RWPE2 (cell line): ENCODE data around the gene FBXL2.
A peak's percentile ranks its signal among the peaks of the same experiment; 100 is the strongest.

ENCODE experiments used
- ATAC-seq: fragments of 200-7000 bp; cut with Tn5 transposase; 3 replicates; pipeline ENCODE4 v1.9.1; 2021; ENCODE audit warnings: low read depth
- DNase-seq: peaks from one replicate; pipeline ENCODE4 v3.0.0-alpha.2; 2020; ENCODE audit warnings: low spot score
- H3K27ac ChIP-seq: fragments of 450-650 bp; 2 replicates; pipeline ENCODE4 v1.5.1; 2017; ENCODE audit warnings: mild to moderate bottlenecking; ENCODE audit not compliant: poor library complexity, severe bottlenecking
- H3K27me3 ChIP-seq: fragments of 250-450 bp; sonication (Bioruptor Pico); 2 replicates; pipeline ENCODE4 v1.5.1; 2021; ENCODE audit warnings: mild to moderate bottlenecking, moderate library complexity; ENCODE audit not compliant: insufficient read depth, poor library complexity, severe bottlenecking
- H3K36me3 ChIP-seq: fragments of 250-450 bp; sonication (Bioruptor Pico); 2 replicates; pipeline ENCODE4 v1.5.1; 2020; ENCODE audit warnings: low read depth, mild to moderate bottlenecking, moderate library complexity
- H3K4me1 ChIP-seq: fragments of 250-450 bp; sonication (Bioruptor Pico); 2 replicates; pipeline ENCODE4 v1.5.1; 2021; ENCODE audit warnings: mild to moderate bottlenecking, moderate library complexity; ENCODE audit not compliant: insufficient read depth, poor library complexity, severe bottlenecking
- H3K4me3 ChIP-seq: fragments of 250-450 bp; sonication (Bioruptor Pico); 2 replicates; pipeline ENCODE4 v1.5.1; 2021; ENCODE audit warnings: mild to moderate bottlenecking, moderate library complexity; ENCODE audit not compliant: severe bottlenecking
- H3K9me3 ChIP-seq: fragments of 250-450 bp; sonication (Bioruptor Pico); 2 replicates; pipeline ENCODE4 v1.5.1; 2021; ENCODE audit warnings: mild to moderate bottlenecking, moderate library complexity; ENCODE audit not compliant: severe bottlenecking
- TF ChIP-seq, protein P1 (sequence below): fragments of 450-650 bp; IDR thresholded peaks from one replicate; pipeline ENCODE4 v1.5.1; 2017; ENCODE audit warnings: mild to moderate bottlenecking, moderate library complexity; ENCODE audit not compliant: poor library complexity, severe bottlenecking

Gene FBXL2

DNA sequence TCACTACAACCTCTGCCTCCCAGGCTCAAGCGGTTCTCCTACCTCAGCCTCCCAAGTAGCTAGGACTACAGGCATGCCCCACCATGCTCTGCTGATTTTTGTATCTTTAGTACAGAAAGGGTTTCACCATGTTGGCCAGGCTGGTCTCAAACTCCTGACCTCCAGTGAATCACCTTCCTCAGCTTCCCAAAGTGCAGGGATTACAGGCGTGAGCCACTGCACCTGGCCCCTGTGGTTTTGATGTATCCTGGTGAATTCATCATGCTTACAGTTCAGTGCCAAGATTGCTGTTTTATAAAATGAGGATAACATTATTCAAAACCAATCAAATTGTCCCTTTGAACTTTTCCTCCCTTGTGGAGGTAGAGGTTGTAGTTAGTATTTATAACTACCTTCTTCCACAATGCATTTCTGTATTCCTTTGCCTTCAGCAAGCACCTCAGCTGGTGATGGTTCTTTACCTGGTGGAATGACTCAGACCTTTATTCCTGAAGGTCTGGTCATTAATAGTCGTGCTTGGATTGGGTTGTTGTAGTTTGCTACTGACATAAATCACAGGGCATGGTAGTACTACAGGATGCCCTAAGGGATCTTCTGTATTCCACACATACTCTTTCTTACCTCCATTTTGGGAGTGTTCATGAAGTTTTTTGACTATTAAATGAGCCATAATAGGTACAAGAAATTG lies 86.0 kb downstream of the FBXL2 start:
- H3K4me3 ChIP-seq: no peak overlapping the region
- peaks cover 47% of the 10 kb centered on the region for H3K4me1 ChIP-seq
- H3K27ac ChIP-seq: peak overlapping the region; percentile 97
- TF ChIP-seq, protein P1, sequence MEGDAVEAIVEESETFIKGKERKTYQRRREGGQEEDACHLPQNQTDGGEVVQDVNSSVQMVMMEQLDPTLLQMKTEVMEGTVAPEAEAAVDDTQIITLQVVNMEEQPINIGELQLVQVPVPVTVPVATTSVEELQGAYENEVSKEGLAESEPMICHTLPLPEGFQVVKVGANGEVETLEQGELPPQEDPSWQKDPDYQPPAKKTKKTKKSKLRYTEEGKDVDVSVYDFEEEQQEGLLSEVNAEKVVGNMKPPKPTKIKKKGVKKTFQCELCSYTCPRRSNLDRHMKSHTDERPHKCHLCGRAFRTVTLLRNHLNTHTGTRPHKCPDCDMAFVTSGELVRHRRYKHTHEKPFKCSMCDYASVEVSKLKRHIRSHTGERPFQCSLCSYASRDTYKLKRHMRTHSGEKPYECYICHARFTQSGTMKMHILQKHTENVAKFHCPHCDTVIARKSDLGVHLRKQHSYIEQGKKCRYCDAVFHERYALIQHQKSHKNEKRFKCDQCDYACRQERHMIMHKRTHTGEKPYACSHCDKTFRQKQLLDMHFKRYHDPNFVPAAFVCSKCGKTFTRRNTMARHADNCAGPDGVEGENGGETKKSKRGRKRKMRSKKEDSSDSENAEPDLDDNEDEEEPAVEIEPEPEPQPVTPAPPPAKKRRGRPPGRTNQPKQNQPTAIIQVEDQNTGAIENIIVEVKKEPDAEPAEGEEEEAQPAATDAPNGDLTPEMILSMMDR: no peak
- ATAC-seq (peak; percentile 54), DNase-seq (no peak)
- no peaks in the 10 kb centered on the region for H3K27me3 ChIP-seq
- H3K9me3 ChIP-seq: no peaks in the 10 kb centered on the region
- H3K36me3 ChIP-seq: peaks cover 6% of the 10 kb centered on the region; the same call in 1 of the 2 replicates

DNA sequence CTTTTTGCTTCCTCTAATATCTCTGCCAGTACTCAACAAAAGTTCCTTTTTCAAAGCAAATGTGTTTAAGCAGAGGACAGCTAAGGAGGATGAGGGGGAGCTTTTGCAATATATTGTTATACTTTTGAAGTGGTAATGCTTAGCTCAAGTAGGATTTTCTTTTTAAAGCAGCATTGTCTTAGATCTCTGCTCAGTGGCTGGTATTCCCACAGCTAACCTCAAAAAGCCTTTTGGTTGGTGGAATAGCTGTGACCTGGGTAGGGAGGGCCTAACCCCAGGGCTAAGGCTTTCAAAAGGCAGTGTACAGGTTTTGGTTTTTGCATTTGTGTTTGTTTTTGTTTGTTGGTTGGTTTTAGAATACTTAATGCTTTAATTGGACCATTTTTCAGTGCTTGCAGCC lies 86.8 kb downstream of the FBXL2 start:
- peaks cover 39% of the 10 kb centered on the region for H3K4me1 ChIP-seq
- no peak overlapping the region for H3K4me3 ChIP-seq
- peaks cover 9% of the 10 kb centered on the region; the same call in 1 of the 2 replicates for H3K36me3 ChIP-seq
- DNase-seq (no peak), ATAC-seq (no peak)
- no peaks in the 10 kb centered on the region for H3K9me3 ChIP-seq
- TF ChIP-seq, protein P1: no peak
- H3K27ac ChIP-seq: peak overlapping the region; percentile 97
- no peaks in the 10 kb centered on the region for H3K27me3 ChIP-seq

DNA sequence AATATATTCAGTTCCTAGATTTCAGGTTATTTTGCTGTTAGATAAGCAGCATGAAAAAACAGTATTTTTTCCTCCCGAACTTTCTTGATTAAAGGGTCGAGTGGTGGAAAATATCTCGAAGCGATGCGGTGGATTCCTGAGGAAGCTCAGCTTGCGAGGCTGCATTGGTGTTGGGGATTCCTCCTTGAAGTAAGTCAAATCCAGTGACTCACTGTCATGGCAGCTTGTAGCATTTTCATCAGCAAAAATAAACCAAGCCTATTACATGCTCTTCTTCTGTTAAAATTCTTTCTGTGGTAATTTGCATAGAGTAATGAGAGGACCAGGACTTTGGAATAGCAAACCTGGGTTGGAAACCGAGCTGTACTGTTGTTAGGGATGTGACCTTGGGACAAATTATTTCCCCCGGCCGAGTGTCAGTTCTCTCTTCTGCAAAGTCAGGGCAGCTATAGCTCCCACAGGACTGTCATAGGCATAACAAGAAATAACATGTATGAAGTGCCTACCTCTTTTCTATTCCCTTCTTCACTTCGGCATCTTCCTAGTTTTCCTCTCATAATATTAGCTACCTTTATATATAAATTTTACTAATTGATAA lies 87.4 kb downstream of the FBXL2 start:
- peak overlapping the region; percentile 97 for H3K27ac ChIP-seq
- ATAC-seq (no peak), DNase-seq (no peak)
- peaks cover 9% of the 10 kb centered on the region; the same call in 1 of the 2 replicates for H3K36me3 ChIP-seq
- H3K4me1 ChIP-seq: peaks cover 33% of the 10 kb centered on the region
- no peaks in the 10 kb centered on the region for H3K27me3 ChIP-seq
- H3K9me3 ChIP-seq: no peaks in the 10 kb centered on the region
- no peak overlapping the region for H3K4me3 ChIP-seq
- TF ChIP-seq, protein P1: no peak

DNA sequence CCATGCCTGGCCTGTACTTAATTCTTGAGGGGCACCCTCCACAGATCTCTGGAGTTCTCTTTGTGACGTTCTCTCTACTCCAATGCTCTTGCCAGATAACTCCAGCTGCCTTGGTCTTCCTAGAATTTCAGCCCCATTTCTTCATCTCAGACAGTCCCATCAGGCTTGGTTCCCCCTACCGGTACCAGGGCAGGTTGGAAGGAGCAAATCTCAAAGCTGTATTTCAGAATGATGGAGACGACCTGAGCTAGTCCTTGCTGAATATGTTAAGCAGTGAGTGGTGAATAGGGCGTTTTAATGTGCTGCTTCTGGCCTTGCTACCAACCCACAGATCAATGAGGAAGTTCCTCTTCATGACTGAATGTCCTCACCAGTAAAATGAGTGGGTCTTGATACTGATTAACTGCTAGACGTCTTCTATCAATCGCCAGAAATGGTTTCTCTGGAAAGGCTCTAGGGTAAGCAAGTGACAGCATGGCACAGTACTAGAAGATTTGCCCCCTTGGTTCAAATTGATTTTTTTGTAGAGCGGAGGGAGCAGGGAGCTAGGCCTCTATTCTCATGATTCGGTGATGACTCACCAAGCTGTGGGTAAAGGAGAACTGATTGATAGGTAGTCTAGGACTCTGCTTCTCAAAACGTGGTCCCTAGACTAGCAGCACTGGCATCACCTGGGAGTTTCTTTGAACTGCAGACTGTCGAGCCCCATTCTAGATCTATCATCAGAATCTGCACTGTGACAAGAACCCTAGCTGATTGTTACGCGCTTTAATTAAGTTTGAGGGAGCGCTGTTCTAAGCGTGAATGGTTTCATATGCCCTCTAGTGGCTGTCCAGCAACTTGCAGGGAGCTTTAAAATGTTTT lies 95.2 kb downstream of the FBXL2 start:
- DNase-seq: no peak
- Histone ChIP-seq H3K9me3 (no peaks in the 10 kb centered on the region), H3K36me3 (peaks cover 65% of the 10 kb centered on the region), H3K27me3 (no peaks in the 10 kb centered on the region), H3K4me1 (no peaks in the 10 kb centered on the region), H3K4me3 (no peak overlapping the region), H3K27ac (peak overlapping the region; percentile 3)
- TF ChIP-seq, protein P1: peak; percentile 93
- ATAC-seq: peak; percentile 97
